ENCODE data around the gene SORCS2. TPM values are rescaled to one million over a fixed set of nuclear protein-coding genes. Genes with fewer than 3 reads are reported as not detected.

Gene SORCS2
- total RNA-seq, 2 donors from 2014 or later = 0.25 TPM; not detected in 1

- no peak for ATAC-seq
- no peaks in the 10 kb centered on the region for H3K36me3 Mint-ChIP-seq
- DNase-seq (ENCODE audit: low spot score in 2 of 2) = no peak
- H3K27ac Mint-ChIP-seq = no peak overlapping the region
- H3K9me3 Mint-ChIP-seq = no peaks in the 10 kb centered on the region
Measured at GRCh38 chr4:7217474-7218321, 25.4 kb downstream of the SORCS2 start.

GRCh38 chr4:7218686-7219085 is 26.3 kb downstream of the SORCS2 start:
- H3K9me3 Mint-ChIP-seq = no peaks in the 10 kb centered on the region
- H3K36me3 Mint-ChIP-seq = no peaks in the 10 kb centered on the region
- no peak overlapping the region for H3K27ac Mint-ChIP-seq
- ATAC-seq (no peak), DNase-seq (ENCODE audit: low spot score in 2 of 2) (no peak)

GRCh38 chr4:7222521-7222920 is 30.2 kb downstream of the SORCS2 start:
- no peaks in the 10 kb centered on the region for H3K9me3 Mint-ChIP-seq
- H3K36me3 Mint-ChIP-seq = no peaks in the 10 kb centered on the region
- DNase-seq (ENCODE audit: low spot score in 2 of 2) (no peak), ATAC-seq (no peak)
- no peak overlapping the region for H3K27ac Mint-ChIP-seq

- no peak for ATAC-seq
- Mint-ChIP-seq H3K9me3 (no peaks in the 10 kb centered on the region), H3K36me3 (no peaks in the 10 kb centered on the region), H3K27ac (no peak overlapping the region)
- DNase-seq (ENCODE audit: low spot score in 2 of 2) = no peak
Measured at GRCh38 chr4:7223541-7223940, 31.2 kb downstream of the SORCS2 start.

GRCh38 chr4:7224001-7224400 is 31.7 kb downstream of the SORCS2 start:
- ATAC-seq (no peak), DNase-seq (ENCODE audit: low spot score in 2 of 2) (no peak)
- no peak overlapping the region for H3K27ac Mint-ChIP-seq
- H3K36me3 Mint-ChIP-seq = no peaks in the 10 kb centered on the region
- H3K9me3 Mint-ChIP-seq = no peaks in the 10 kb centered on the region

GRCh38 chr4:7224878-7225533 is 32.7 kb downstream of the SORCS2 start:
- ATAC-seq (no peak), DNase-seq (ENCODE audit: low spot score in 2 of 2) (no peak)
- no peaks in the 10 kb centered on the region for H3K36me3 Mint-ChIP-seq
- no peaks in the 10 kb centered on the region for H3K9me3 Mint-ChIP-seq
- H3K27ac Mint-ChIP-seq = no peak overlapping the region

GRCh38 chr4:7226439-7226838 is 34.1 kb downstream of the SORCS2 start:
- Mint-ChIP-seq H3K27ac (no peak overlapping the region), H3K36me3 (no peaks in the 10 kb centered on the region), H3K9me3 (no peaks in the 10 kb centered on the region)
- DNase-seq (ENCODE audit: low spot score in 2 of 2) (no peak), ATAC-seq (no peak)

- H3K36me3 Mint-ChIP-seq = no peaks in the 10 kb centered on the region
- no peak for DNase-seq (ENCODE audit: low spot score in 2 of 2)
- H3K9me3 Mint-ChIP-seq = no peaks in the 10 kb centered on the region
- no peak for ATAC-seq
- H3K27ac Mint-ChIP-seq = no peak overlapping the region
Measured at GRCh38 chr4:7227008-7227407, 34.7 kb downstream of the SORCS2 start.

- no peaks in the 10 kb centered on the region for H3K36me3 Mint-ChIP-seq
- no peak overlapping the region for H3K27ac Mint-ChIP-seq
Measured at GRCh38 chr4:7228734-7229133, 36.4 kb downstream of the SORCS2 start.

GRCh38 chr4:7232061-7232650 is 39.8 kb downstream of the SORCS2 start:
- ATAC-seq = no peak
- Mint-ChIP-seq H3K36me3 (no peaks in the 10 kb centered on the region), H3K9me3 (no peaks in the 10 kb centered on the region), H3K27ac (no peak overlapping the region)
- no peak for DNase-seq (ENCODE audit: low spot score in 2 of 2)

More at GRCh38 chr4:7228734-7229133, 36.4 kb downstream of the SORCS2 start:
- DNase-seq (ENCODE audit: low spot score in 2 of 2) (no peak), ATAC-seq (no peak)
- H3K9me3 Mint-ChIP-seq = no peaks in the 10 kb centered on the region

GRCh38 chr4:7233006-7233580 is 40.8 kb downstream of the SORCS2 start:
- Mint-ChIP-seq H3K9me3 (no peaks in the 10 kb centered on the region), H3K27ac (no peak overlapping the region), H3K36me3 (no peaks in the 10 kb centered on the region)
- DNase-seq (ENCODE audit: low spot score in 2 of 2) = no peak
- no peak for ATAC-seq

GRCh38 chr4:7233601-7234000 is 41.3 kb downstream of the SORCS2 start:
- ATAC-seq (no peak), DNase-seq (ENCODE audit: low spot score in 2 of 2) (no peak)
- no peaks in the 10 kb centered on the region for H3K9me3 Mint-ChIP-seq
- H3K27ac Mint-ChIP-seq = no peak overlapping the region
- no peaks in the 10 kb centered on the region for H3K36me3 Mint-ChIP-seq

- H3K9me3 Mint-ChIP-seq = no peaks in the 10 kb centered on the region
- H3K27ac Mint-ChIP-seq = no peak overlapping the region
- no peak for ATAC-seq
- no peaks in the 10 kb centered on the region for H3K36me3 Mint-ChIP-seq
- no peak for DNase-seq (ENCODE audit: low spot score in 2 of 2)
Measured at GRCh38 chr4:7234355-7235029, 42.2 kb downstream of the SORCS2 start.

- Mint-ChIP-seq H3K36me3 (no peaks in the 10 kb centered on the region), H3K9me3 (no peaks in the 10 kb centered on the region), H3K27ac (no peak overlapping the region)
- ATAC-seq (no peak), DNase-seq (ENCODE audit: low spot score in 2 of 2) (no peak)
Measured at GRCh38 chr4:7235030-7235380, 42.7 kb downstream of the SORCS2 start.

GRCh38 chr4:7236847-7237246 is 44.5 kb downstream of the SORCS2 start:
- no peaks in the 10 kb centered on the region for H3K36me3 Mint-ChIP-seq

GRCh38 chr4:7237873-7238272 is 45.5 kb downstream of the SORCS2 start:
- DNase-seq (ENCODE audit: low spot score in 2 of 2) = no peak
- Mint-ChIP-seq H3K27ac (no peak overlapping the region), H3K9me3 (no peaks in the 10 kb centered on the region), H3K36me3 (no peaks in the 10 kb centered on the region)
- ATAC-seq = no peak

More at GRCh38 chr4:7236847-7237246, 44.5 kb downstream of the SORCS2 start:
- Mint-ChIP-seq H3K27ac (no peak overlapping the region), H3K9me3 (no peaks in the 10 kb centered on the region)
- ATAC-seq (no peak), DNase-seq (ENCODE audit: low spot score in 2 of 2) (no peak)

Measured in activated naive CD4-positive, alpha-beta T cell treated with anti-CD3 and anti-CD28 coated beads, Interleukin-2, amount 50 U/mL, for 72 hours (primary cell).